Measurements from ENCODE around the gene ARMC2.

The ARMC2 gene

DNA sequence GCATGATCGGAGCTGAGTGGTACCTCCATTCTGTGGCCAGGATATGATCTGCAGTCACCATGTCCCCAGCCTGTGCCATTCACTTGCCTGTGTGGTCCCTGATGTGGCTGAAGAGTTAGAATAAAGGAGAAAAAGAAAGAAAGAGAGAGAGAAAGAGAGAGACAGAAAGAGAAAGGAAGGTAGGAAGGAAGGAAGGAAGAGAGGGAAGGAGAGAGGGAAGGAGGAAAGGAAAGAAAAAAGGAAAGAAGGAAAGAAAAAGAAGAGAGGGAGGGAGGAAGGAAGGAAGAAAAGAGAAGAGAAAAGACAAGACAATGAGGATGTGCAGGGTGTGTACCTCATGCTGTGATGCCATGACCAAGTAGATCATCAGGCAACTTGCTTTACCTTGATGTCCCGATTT, 22.1 kb downstream of the ARMC2 start:
- H3K27ac ChIP-seq (ENCODE audit: low read depth, low read length, severe bottlenecking) = no peak overlapping the region
- H3K9me3 ChIP-seq (ENCODE audit: control insufficient read depth, low read length) = no peaks in the 10 kb centered on the region
- no peaks in the 10 kb centered on the region for H3K36me3 ChIP-seq (ENCODE audit: control insufficient read depth, insufficient read depth, low read length)
- no peak overlapping the region for H3K4me3 ChIP-seq (ENCODE audit: extremely low read depth, insufficient read depth, low read length, poor library complexity, severe bottlenecking)
- H3K4me1 ChIP-seq (ENCODE audit: control insufficient read depth, insufficient read depth, low read length, poor library complexity, severe bottlenecking) = no peaks in the 10 kb centered on the region
- 84 to 100% methylated on average over 2 of the region's 2 CpGs for WGBS, 2 experiments (ENCODE audit: insufficient coverage in 2 of 2)

DNA sequence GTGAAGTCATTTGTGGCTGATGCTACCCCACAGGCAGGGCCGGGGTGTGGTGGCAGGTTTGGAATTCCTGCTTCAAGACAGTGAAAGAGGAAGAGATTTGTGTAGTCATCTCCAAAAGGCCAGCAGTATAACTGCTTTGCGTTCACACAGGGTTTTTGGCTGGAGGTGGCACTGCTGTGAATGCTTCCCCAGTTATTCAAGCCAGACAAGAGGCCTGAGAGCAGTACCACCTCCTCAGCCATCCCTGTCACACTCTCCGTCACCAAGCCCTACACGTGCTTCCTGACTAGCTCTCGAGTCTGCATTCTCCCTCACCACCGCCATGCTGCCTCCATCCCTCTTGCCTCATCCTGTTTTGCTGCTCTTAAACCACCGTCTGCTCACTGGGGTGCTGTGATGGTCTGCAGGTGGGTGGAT, 23.9 kb downstream of the ARMC2 start:
- no peaks in the 10 kb centered on the region for H3K4me1 ChIP-seq (ENCODE audit: control insufficient read depth, insufficient read depth, low read length, poor library complexity, severe bottlenecking)
- no peak overlapping the region for H3K4me3 ChIP-seq (ENCODE audit: extremely low read depth, insufficient read depth, low read length, poor library complexity, severe bottlenecking)
- H3K36me3 ChIP-seq (ENCODE audit: control insufficient read depth, insufficient read depth, low read length) = peaks cover 4% of the 10 kb centered on the region
- no peaks in the 10 kb centered on the region for H3K9me3 ChIP-seq (ENCODE audit: control insufficient read depth, low read length)
- no peak overlapping the region for H3K27ac ChIP-seq (ENCODE audit: low read depth, low read length, severe bottlenecking)
- WGBS, 2 experiments (ENCODE audit: insufficient coverage in 2 of 2) = 71 to 76% methylated on average over 5 to 6 of the region's 7 CpGs

DNA sequence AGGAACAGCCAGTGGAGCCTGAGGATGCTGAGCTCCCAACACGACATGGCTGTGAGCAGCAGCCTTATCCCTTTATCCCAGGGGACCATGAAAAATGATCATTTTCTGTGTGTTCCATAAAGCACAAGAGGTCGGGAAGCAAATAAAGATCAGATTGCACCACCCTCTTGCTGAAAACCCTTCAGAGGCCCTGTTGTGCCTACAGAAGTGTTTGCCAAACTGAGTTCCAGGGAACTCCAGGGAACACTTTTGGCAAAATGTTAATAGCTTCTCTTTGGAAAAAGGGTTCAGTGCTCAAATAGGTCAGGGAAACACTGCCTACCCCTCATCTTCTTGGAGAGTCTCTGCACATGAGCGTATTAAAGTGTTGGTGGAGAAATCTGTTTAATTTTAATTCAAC, 24.4 kb downstream of the ARMC2 start:
- Histone ChIP-seq H3K4me3 (ENCODE audit: extremely low read depth, insufficient read depth, low read length, poor library complexity, severe bottlenecking) (no peak overlapping the region), H3K27ac (ENCODE audit: low read depth, low read length, severe bottlenecking) (no peak overlapping the region), H3K9me3 (ENCODE audit: control insufficient read depth, low read length) (no peaks in the 10 kb centered on the region), H3K36me3 (ENCODE audit: control insufficient read depth, insufficient read depth, low read length) (peaks cover 4% of the 10 kb centered on the region), H3K4me1 (ENCODE audit: control insufficient read depth, insufficient read depth, low read length, poor library complexity, severe bottlenecking) (no peaks in the 10 kb centered on the region)
- WGBS, 2 experiments (ENCODE audit: insufficient coverage in 2 of 2) = 100% methylated on average over 1 to 2 of the region's 3 CpGs

DNA sequence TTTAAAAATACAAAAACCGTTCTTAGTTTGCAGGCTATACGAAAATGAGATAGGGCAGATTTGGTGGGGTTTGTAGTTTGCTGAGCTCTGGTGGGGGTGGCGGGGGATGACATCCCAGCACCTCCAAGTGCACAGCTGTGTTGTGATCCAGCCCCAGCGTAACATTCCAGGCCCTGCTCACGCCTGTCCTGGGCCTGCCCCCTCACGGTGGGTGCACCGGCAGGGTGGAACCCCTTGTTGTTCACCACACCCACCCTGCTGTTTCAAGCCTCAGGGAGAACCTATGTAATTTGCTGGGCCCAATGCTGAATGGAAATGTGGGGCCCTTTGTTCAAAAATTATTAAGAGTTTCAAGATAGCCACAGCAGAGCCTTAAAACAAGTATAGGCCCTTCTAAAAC, 25.0 kb downstream of the ARMC2 start:
- H3K4me3 ChIP-seq (ENCODE audit: extremely low read depth, insufficient read depth, low read length, poor library complexity, severe bottlenecking) = no peak overlapping the region
- WGBS, 2 experiments (ENCODE audit: insufficient coverage in 2 of 2) = 90 to 93% methylated on average over 3 of the region's 7 CpGs
- no peak overlapping the region for H3K27ac ChIP-seq (ENCODE audit: low read depth, low read length, severe bottlenecking)
- H3K9me3 ChIP-seq (ENCODE audit: control insufficient read depth, low read length) = no peaks in the 10 kb centered on the region
- peaks cover 4% of the 10 kb centered on the region for H3K36me3 ChIP-seq (ENCODE audit: control insufficient read depth, insufficient read depth, low read length)
- no peaks in the 10 kb centered on the region for H3K4me1 ChIP-seq (ENCODE audit: control insufficient read depth, insufficient read depth, low read length, poor library complexity, severe bottlenecking)

DNA sequence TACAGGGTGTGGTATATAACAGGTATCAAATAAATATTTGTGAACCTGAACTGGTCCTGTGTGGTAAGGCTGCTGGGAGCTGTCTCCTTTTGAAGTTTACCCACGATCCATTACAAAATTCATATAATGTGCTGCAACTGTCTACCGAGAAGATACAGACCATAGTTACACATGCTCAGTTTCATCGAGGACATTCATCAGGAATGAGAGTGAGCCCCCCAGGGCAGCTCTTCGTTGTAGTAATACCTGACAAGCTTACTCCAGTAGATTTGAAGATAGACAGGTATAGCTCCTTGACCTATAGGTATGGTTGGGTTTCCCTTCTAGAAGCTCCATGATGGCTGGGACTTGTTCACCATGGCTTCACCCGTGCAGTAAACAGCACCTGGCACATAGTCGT, 25.7 kb downstream of the ARMC2 start:
- Histone ChIP-seq H3K4me1 (ENCODE audit: control insufficient read depth, insufficient read depth, low read length, poor library complexity, severe bottlenecking) (no peaks in the 10 kb centered on the region), H3K36me3 (ENCODE audit: control insufficient read depth, insufficient read depth, low read length) (peaks cover 4% of the 10 kb centered on the region), H3K27ac (ENCODE audit: low read depth, low read length, severe bottlenecking) (no peak overlapping the region), H3K9me3 (ENCODE audit: control insufficient read depth, low read length) (no peaks in the 10 kb centered on the region), H3K4me3 (ENCODE audit: extremely low read depth, insufficient read depth, low read length, poor library complexity, severe bottlenecking) (no peak overlapping the region)
- 93 to 95% methylated on average over 4 to 5 of the region's 6 CpGs for WGBS, 2 experiments (ENCODE audit: insufficient coverage in 2 of 2)

DNA sequence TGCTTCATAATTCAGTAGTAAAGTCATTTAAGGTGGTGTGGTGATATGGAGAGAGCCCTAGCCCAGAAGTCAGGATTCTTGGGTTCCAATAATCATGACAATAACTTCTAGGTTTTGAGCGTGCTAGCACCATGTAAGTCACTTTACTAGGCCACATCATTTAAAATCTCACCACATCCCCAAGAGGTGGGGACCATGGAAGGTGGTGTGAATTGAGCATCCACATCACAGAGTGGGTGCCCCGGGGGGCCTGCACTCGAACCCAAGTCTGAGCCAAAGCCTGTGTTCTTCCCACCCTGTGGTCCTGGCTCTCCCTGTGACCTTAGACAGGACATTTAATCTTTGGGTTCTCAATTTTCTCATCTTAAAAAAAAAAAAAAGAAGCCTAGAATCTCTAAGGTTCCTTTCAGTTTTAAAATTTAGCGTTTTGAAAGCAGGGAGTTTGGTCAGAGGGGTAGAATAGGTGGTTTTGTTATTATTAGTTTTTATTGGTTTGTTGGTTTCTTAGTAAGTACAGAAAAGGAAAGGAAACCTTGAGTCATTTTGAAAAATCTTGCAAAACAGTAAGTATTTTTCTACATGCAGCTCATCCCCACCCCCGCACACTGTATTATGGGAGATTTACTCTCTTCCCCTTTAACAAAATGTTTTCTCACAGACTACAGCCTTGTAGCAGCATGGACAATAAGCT, 26.4 kb downstream of the ARMC2 start:
- Histone ChIP-seq H3K4me1 (ENCODE audit: control insufficient read depth, insufficient read depth, low read length, poor library complexity, severe bottlenecking) (no peaks in the 10 kb centered on the region), H3K4me3 (ENCODE audit: extremely low read depth, insufficient read depth, low read length, poor library complexity, severe bottlenecking) (no peak overlapping the region)
- WGBS, 2 experiments (ENCODE audit: insufficient coverage in 2 of 2) = 86% methylated on average over 3 of the region's 5 CpGs; no CpG with 5 or more reads in 1 of the 2 experiments

DNA sequence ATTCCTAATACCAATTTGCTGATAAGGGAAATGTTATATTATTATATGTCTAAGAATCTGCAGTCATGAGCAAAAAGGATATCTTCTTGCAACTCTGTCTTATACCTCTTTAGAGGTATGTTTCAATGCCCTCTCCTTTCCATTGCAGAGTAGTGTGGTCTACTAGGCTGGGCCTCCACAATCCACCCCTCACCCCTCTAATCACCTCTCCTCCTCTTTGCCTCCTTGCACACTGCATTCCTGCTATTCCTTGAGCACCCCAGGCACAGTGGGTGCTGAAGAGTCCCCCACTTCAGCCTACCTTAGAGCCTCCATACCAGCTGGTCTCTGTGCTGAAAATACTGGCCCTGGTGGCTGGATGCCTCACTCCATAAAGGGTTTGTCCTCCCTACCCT, 26.9 kb downstream of the ARMC2 start:
- Histone ChIP-seq H3K27ac (ENCODE audit: low read depth, low read length, severe bottlenecking) (no peak overlapping the region), H3K36me3 (ENCODE audit: control insufficient read depth, insufficient read depth, low read length) (peaks cover 4% of the 10 kb centered on the region), H3K4me1 (ENCODE audit: control insufficient read depth, insufficient read depth, low read length, poor library complexity, severe bottlenecking) (no peaks in the 10 kb centered on the region), H3K9me3 (ENCODE audit: control insufficient read depth, low read length) (no peaks in the 10 kb centered on the region), H3K4me3 (ENCODE audit: extremely low read depth, insufficient read depth, low read length, poor library complexity, severe bottlenecking) (no peak overlapping the region)

More for the DNA sequence above, 26.4 kb downstream of the ARMC2 start:
- no peak overlapping the region for H3K27ac ChIP-seq (ENCODE audit: low read depth, low read length, severe bottlenecking)
- peaks cover 4% of the 10 kb centered on the region for H3K36me3 ChIP-seq (ENCODE audit: control insufficient read depth, insufficient read depth, low read length)
- H3K9me3 ChIP-seq (ENCODE audit: control insufficient read depth, low read length) = no peaks in the 10 kb centered on the region

DNA sequence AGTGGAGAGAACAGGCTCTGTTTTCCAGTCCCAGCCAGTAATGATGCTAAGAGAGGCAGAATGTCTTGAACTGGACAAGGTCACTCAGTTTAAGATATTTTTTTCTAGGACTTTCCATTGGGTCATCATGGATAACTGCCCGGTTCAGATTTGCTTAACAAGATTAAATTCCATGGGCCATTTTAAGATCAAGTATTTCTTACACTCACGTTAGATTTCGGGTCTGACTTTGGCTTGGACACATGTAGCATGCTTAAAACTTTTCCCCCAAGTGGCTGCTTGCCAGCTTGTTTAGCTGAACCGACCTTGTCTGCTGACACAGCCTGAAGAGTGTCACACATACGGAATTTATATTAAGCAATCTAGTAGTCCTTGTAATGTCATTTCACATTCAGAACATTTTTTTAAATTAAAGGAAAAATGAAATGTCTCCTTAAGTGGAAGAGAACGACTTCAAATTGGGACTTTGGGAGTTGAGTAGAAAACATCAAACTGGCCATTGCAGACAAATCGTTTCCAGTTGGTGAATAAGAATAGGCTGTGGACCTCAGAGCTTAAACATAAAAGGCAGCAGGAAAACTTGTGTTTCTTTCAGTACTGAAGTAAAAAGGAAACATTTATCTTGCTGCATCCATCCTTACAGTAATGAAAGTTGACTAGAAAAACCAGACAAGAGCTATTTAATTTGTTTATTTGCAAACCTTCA, 29.0 kb downstream of the ARMC2 start:
- no peaks in the 10 kb centered on the region for H3K9me3 ChIP-seq (ENCODE audit: control insufficient read depth, low read length)
- 85 to 91% methylated on average over 6 of the region's 7 CpGs for WGBS, 2 experiments (ENCODE audit: insufficient coverage in 2 of 2)
- no peaks in the 10 kb centered on the region for H3K4me1 ChIP-seq (ENCODE audit: control insufficient read depth, insufficient read depth, low read length, poor library complexity, severe bottlenecking)
- H3K27ac ChIP-seq (ENCODE audit: low read depth, low read length, severe bottlenecking) = no peak overlapping the region
- H3K4me3 ChIP-seq (ENCODE audit: extremely low read depth, insufficient read depth, low read length, poor library complexity, severe bottlenecking) = no peak overlapping the region
- peaks cover 4% of the 10 kb centered on the region for H3K36me3 ChIP-seq (ENCODE audit: control insufficient read depth, insufficient read depth, low read length)

DNA sequence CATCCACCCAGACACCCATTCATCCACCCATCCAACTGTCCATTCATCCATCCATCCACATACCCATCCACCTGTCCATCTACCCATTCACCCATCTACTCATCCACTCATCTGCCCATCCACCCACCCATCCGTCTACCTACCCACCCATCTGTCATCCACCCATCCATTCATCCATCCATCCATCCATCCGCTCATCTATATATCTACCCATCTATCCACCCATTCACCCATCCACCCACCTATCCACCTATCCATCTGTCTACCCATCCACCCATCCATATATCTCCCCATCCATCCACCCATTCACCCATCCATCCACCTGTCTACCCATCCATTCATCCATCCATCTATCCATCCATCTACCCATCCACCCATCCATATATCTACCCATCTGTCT, 30.7 kb downstream of the ARMC2 start:
- Histone ChIP-seq H3K4me3 (ENCODE audit: extremely low read depth, insufficient read depth, low read length, poor library complexity, severe bottlenecking) (no peak overlapping the region), H3K9me3 (ENCODE audit: control insufficient read depth, low read length) (no peaks in the 10 kb centered on the region), H3K27ac (ENCODE audit: low read depth, low read length, severe bottlenecking) (no peak overlapping the region), H3K4me1 (ENCODE audit: control insufficient read depth, insufficient read depth, low read length, poor library complexity, severe bottlenecking) (no peaks in the 10 kb centered on the region), H3K36me3 (ENCODE audit: control insufficient read depth, insufficient read depth, low read length) (peaks cover 4% of the 10 kb centered on the region)
- 91 to 96% methylated on average over 2 of the region's 2 CpGs for WGBS, 2 experiments (ENCODE audit: insufficient coverage in 2 of 2)

DNA sequence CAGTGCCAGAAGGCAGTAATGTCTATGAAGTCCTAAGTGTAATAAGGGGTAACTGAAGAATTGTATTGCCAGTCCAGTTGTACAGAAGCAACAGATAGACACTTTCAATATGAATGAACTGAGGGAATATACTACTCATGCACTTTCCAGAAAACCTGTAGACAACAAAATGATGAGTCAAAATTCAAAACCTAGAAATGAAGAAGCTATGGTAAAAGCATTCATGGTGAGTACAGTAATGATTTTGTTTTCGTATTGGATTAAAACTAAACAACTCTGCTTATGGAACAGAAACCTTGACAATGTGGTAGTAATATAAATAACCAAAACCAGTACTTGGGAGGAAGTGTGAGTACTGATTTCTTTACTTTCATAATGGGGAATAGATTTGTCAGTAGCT, 35.0 kb downstream of the ARMC2 start:
- Histone ChIP-seq H3K27ac (ENCODE audit: low read depth, low read length, severe bottlenecking) (no peak overlapping the region), H3K4me3 (ENCODE audit: extremely low read depth, insufficient read depth, low read length, poor library complexity, severe bottlenecking) (no peak overlapping the region), H3K36me3 (ENCODE audit: control insufficient read depth, insufficient read depth, low read length) (no peaks in the 10 kb centered on the region), H3K9me3 (ENCODE audit: control insufficient read depth, low read length) (no peaks in the 10 kb centered on the region), H3K4me1 (ENCODE audit: control insufficient read depth, insufficient read depth, low read length, poor library complexity, severe bottlenecking) (no peaks in the 10 kb centered on the region)
- no CpG with 5 or more reads among the region's 1 CpG for WGBS, 2 experiments (ENCODE audit: insufficient coverage in 2 of 2)

Measured in mesodermal cell (in vitro differentiated cells).